Amniotic epithelial cell (primary cell): ENCODE measurements around the gene NLRP6.
"Not testable (repeated sequence)": the region's sequence is repeated elsewhere in the genome, so short reads cannot be mapped to it uniquely, and the experiment has no call there.

Experiments
- DNase-seq: peaks from one replicate; pipeline ENCODE4 v3.0.0-alpha.2; 2010; ENCODE audit warnings: low read depth

The NLRP6 gene

DNA sequence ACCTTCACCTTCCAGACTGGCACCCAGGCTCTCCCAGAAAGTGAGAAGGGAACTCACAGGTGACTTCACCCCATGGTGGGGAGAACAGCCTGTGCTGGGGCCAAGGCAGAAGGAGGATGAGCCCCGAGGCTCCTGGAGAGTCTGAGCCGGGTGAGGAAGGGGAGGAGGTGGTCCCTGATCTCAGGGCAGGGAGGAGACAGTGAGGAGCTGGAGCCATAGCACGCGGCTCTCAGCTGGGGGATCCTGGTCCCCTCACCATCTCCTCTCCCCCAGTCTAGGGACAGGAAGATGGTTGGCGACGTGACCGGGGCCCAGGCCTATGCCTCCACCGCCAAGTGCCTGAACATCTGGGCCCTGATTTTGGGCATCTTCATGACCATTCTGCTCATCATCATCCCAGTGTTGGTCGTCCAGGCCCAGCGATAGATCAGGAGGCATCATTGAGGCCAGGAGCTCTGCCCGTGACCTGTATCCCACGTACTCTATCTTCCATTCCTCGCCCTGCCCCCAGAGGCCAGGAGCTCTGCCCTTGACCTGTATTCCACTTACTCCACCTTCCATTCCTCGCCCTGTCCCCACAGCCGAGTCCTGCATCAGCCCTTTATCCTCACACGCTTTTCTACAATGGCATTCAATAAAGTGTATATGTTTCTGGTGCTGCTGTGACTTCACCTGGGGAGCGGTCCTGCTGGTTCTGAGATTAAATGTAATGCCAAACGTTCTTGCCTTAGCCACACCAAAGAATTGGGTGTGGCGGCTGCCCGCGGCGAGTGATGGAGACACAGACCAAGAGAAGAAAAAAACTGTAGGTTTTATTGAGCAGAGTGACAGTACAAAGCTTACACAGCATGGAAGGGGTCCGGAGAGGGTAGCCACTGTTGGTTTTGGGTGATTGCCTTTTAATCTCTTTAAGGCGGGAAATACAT is 30.8 kb downstream of the NLRP6 start:
- not testable (repeated sequence) for DNase-seq

DNA sequence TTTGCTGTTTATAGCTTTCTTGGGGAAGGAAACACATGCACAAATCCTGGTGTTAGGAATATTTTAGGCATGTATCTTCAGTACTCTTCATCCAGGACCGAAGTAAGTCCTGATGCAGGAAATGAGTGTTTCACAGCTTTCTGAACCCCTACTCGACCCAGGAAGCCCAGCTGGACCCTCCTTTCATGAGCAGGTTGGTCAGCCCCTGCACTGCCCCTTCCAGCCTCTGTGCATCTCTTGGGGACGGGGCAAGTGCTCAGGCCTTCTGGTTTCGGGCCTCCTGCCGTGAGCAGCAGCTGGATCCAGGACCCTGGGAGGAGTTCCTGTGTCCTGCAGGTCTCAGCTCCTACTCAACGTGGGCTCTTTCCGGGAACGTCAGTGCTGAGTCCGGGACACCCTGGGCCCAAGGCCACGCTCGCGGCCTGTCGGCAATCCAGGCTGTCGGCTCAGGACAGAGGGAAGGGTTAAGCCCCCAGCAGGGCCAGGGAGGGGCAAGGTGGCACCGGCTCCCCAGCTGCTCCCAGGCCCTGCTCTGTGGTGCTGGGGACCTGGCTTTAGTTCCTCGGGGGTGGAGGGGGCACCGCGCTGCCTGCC is 31.9 kb downstream of the NLRP6 start:
- DNase-seq, result not testable (repeated sequence)

DNA sequence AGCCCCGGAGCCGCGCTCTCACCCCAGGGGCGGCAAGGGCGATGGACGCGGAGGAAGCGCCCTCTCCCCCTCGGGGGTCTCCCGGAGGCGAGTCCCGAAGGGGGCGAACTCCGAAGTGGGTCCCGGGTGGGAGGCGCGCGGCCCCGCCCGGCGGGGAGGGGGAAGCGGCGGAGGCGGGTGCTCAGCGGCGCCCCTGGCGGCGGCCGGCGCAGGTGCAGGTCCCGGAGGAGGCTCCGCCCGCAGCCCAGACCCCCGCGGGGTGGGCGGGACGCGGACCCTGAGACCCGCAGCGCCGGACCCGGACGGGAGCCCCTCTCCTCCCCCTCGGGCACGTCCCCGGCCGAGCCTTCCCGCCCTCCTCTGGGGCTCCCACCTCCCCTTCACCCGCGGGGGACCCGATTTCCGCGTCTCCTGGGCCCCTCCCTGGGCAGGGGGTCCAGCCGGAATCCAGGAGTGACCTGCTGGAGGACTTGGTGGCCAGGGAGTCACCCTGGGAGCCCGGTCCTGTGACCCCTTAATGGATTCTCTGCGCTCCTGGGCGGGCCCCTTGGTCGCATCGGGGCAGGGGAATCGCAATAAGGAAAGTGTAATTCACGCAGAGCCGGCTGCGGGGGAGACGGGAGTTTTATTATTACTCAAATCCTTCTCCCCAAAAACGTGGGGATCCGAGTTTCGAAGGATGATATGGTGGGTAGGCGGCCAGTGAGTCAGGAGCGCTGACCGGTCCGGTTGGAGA is 33.0 kb downstream of the NLRP6 start:
- not testable (repeated sequence) for DNase-seq

DNA sequence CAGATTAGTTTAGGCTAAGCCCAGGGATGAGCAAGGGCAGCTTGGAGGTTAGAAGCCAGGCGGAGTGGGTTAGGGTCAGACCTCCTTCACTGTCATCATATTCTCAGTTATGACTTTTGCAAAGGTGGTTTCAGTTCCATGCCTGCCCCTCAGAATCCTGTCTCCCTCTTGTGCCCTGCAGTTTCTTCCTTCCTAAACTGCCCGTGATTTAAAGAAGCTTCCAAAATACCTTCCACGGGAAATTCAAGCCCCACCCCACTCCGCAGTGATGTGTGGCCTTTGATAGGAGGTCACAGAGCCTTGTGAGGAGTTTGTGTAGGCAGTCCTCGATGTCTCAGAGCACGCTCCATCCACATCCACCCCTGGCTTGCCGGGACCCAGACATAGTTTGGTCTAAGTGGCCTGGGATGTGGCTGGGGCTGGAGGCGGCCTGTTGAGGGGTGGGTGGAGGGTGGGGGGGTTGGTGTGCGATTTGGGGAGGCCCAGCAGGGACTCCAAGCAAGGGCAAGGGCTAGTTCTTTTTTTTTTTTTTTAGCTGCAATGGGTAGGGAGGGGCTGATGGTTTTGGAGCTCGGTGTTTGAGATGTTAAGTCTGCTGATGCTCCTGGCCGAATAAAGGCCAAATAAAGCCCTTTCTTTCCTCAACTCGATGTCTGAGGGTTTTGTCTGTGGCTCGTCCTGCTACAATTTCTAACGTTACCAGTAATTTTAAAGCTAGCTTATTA is 34.0 kb downstream of the NLRP6 start:
- DNase-seq, result no peak

DNA sequence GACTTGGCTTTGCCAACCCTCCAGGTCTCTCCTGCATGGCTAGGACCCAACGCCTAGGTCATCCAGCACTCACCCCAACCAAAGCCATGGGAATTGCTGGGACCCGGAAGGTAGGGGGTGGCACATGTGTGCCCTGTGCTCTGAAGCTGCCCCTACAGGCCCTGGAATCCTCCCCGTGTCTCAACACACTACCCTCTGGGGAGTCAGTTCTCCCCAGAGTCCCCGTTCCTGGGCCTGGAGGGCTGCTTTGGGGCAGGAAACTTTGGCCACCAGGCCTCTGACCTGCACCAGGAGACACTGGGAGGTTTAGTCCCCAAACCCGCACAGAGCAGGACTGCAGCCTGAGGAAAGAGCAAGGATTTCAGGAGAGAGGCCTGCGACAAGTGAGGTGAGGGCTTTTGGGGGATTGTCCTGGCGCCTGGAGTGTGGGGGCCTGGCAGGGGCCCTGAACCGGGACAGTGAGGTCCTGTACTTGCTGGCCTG is 35.1 kb downstream of the NLRP6 start:
- DNase-seq, result no peak

DNA sequence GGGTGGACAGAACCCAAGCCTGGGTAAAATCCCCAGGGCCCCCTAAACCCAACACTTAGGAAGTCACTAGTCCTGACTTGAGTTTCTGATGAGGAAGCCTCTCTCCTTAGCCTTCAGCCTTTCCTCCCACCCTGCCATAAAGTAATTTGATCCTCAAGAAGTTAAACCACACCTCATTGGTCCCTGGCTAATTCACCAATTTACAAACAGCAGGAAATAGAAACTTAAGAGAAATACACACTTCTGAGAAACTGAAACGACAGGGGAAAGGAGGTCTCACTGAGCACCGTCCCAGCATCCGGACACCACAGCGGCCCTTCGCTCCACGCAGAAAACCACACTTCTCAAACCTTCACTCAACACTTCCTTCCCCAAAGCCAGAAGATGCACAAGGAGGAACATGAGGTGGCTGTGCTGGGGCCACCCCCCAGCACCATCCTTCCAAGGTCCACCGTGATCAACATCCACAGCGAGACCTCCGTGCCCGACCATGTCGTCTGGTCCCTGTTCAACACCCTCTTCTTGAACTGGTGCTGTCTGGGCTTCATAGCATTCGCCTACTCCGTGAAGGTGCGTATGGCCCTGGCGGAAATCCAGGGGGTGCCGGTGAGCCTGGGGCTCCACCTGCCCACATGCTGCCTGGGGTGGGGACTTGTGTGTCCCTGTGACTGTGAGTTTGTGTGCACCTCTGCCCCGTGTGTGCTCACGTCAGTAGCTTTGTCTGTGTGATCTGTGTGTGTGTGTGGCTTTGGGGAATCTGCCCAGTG is 35.8 kb downstream of the NLRP6 start, which contains the start of gene IFITM1:
Gene IFITM1 (plus strand): TSS at position 254 of the 767 bp plus-strand sequence. CDS start 131 bp downstream, at position 385.
- peak; percentile 82 for DNase-seq

DNA sequence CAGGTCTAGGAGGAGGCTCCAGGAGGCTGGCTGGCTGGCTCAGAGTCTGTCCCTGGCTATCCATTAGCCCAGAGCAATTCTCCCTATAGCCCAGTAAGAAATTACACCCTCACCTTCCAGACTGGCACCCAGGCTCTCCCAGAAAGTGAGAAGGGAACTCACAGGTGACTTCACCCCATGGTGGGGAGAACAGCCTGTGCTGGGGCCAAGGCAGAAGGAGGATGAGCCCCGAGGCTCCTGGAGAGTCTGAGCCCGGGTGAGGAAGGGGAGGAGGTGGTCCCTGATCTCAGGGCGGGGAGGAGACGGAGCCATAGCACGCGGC is 36.3 kb downstream of the NLRP6 start:
- DNase-seq, result not testable (repeated sequence)

DNA sequence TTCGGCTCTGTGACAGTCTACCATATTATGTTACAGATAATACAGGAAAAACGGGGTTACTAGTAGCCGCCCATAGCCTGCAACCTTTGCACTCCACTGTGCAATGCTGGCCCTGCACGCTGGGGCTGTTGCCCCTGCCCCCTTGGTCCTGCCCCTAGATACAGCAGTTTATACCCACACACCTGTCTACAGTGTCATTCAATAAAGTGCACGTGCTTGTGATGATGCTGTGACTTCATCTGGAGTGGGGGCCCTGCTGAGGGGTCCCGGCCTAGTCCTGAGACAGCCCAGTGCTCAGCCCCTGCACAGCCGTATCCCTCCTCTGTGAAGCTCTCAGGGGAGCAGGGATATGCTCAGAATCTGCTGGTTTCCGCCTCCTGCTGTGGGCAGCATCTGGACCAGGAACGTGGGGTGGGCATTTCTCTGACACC is 36.9 kb downstream of the NLRP6 start:
- no peak for DNase-seq

DNA sequence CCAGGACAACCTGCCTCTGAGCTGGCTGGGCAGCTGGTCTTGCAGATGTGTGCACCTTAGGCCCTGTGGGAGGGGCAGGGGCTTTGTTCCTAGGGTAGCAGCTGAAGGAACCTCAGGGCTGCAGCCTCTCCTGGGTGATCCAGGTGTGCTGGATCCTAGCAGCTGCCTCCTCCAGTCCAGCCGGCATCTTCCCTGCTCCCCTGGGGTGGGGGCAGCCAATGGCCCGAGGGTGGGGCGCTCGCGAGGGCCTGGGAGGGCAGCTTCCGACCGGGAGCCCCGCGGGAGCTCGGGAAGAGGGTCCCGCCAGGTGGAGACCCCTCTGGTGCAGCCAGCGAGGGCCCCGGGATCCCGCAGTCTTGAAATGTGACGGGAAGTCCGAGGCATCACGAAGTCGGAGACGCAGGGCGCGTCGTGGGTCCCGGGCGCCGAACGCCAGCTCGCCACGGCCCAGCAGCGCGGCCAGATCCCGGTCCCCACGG is 37.3 kb downstream of the NLRP6 start:
- no peak for DNase-seq

DNA sequence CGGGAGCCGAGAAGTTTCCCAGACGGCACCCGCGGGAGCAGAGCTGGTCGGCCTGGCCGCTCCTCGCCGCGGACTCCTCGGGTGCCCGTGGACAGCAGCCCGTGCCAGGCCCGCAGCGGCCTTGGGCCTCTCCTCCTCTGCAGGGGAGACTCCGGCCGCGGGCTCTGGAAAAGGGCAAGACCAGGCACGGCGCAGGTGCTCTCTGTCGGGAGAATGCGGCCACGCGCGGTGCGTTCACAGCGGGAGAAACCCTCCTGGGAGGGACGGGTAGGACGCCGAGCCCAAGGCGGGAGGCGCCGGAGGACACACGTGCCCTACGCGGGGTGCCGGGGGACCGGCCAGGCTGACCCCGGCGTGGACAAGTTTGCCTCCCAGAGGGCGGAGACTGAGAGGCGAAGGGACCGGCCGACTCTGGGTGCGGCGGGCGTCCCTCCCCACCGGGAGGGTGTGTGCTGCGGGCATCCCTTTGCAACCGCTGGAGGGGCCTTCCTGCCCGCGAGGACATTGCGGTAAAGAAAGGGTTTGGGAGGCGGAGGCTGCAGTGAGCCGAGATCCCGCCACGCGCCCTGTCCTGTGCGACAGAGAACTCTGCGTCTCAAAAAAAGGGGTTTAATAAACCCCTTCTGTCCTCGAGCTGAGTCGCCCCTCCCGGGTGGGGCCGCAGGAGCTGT is 38.0 kb downstream of the NLRP6 start:
- no peak for DNase-seq

DNA sequence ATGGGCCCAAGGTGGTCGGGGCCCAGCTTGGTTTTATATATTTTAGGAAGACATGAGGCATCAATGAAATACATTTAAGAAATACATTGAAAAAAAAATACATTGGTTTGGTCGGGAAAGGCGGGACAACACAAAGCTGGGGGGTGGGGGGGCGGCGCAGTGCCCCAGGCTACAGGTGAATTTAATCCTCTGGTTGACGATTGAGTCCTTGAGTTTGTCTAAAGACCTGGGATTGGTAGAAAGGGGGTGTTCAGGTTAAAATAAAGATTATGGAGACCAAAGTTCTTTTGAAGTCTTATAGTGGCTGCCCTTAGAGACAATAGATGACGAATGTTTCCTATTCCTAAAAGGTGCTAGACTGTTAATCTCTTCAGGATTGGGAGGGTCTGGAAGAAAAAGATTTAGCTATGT is 38.7 kb downstream of the NLRP6 start:
- no peak for DNase-seq

DNA sequence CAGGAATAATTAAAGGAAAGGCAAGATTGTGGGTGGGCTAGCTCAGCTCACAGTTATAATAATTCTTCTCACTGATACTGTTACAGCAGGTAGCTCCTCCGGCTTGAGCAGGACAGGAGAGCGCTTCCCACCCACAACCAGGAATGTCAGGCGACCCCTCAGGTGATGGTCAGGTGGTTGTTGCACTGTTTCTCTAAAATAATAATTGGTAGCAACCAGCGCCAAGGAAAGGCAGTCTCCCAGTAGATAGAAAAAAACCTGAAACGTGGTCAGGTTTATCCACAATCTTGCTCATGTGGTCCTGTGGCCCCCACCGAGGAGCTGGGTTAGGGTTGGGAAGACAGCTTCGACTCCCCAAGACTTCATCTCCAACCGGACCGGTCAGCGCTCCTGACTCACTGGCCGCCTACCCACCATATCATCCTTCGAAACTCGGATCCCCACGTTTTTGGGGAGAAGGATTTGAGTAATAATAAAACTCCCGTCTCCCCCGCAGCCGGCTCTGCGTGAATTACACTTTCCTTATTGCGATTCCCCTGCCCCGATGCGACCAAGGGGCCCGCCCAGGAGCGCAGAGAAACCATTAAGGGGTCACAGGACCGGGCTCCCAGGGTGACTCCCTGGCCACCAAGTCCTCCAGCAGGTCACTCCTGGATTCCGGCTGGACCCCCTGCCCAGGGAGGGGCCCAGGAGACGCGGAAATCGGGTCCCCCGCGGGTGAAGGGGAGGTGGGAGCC is 39.6 kb downstream of the NLRP6 start:
- not testable (repeated sequence) for DNase-seq

DNA sequence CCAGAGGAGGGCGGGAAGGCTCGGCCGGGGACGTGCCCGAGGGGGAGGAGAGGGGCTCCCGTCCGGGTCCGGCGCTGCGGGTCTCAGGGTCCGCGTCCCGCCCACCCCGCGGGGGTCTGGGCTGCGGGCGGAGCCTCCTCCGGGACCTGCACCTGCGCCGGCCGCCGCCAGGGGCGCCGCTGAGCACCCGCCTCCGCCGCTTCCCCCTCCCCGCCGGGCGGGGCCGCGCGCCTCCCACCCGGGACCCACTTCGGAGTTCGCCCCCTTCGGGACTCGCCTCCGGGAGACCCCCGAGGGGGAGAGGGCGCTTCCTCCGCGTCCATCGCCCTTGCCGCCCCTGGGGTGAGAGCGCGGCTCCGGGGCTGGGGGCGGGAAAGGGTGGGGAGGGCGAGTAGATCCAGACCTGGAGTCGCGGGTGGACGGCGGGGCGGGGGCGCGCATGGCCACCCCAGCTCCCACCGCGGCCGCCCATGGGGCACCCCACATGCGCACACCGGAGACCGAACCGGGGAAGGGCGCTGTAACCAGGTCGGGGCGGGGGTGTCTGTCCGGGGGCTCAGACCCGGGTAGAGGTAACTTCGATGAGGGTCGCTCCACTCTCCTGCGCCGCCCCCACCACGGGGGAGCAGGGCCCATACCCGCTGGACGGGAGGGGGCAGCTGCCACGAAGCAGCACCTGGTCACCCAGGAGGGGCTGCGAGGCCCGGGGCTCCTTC is 40.4 kb downstream of the NLRP6 start:
- not testable (repeated sequence) for DNase-seq

DNA sequence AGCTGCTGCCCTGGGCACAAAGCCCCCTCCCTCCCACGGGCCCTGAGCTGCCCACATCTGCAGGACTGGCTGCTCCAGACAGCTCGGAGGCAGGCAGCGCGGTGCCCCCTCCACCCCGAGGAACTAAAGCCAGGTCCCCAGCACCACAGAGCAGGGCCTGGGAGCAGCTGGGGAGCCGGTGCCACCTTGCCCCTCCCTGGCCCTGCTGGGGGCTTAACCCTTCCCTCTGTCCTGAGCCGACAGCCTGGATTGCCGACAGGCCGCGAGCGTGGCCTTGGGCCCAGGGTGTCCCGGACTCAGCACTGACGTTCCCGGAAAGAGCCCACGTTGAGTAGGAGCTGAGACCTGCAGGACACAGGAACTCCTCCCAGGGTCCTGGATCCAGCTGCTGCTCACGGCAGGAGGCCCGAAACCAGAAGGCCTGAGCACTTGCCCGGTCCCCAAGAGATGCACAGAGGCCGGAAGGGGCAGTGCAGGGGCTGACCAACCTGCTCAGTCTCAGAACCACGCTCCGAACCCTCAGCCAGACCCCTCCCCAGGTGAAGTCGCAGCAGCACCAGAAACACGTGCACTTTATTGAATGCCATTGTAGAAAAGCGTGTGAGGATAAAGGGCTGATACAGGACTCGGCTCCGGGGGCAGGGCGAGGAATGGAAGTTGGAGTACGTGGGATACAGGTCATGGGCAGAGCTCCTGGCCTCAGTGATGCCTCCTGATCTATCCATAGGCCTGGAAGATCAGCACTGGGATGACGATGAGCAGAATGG is 41.1 kb downstream of the NLRP6 start:
- DNase-seq, result not testable (repeated sequence)

DNA sequence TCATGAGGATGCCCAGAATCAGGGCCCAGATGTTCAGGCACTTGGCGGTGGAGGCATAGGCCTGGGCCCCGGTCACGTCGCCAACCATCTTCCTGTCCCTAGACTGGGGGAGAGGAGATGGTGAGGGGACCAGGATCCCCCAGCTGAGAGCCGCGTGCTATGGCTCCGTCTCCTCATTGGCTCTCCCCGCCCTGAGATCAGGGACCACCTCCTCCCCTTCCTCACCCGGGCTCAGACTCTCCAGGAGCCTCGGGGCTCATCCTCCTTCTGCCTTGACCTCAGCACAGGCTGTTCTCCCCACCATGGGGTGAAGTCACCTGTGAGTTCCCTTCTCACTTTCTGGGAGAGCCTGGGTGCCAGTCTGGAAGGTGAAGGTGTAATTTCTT is 41.7 kb downstream of the NLRP6 start:
- DNase-seq, result not testable (repeated sequence)

DNA sequence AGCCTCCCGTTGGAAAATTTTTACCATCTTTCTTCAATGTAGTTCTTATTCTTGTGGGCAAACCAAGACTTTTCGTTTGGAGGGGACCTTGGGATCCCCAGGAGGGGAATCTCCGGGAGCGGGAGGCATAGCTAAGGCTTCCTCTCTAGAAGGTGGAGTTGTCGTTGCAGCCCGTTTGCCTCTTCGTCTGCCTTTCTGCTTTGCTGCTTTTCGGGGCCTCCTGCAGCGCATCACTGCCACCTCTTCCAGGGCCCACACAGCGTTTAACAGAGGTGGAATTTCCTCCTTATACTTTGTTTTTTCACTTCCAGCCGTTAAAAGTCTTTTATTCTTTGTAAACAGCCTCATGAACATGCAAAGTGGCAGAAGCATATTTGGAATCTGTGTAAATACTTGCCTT is 45.9 kb downstream of the NLRP6 start:
- DNase-seq, result no peak

DNA sequence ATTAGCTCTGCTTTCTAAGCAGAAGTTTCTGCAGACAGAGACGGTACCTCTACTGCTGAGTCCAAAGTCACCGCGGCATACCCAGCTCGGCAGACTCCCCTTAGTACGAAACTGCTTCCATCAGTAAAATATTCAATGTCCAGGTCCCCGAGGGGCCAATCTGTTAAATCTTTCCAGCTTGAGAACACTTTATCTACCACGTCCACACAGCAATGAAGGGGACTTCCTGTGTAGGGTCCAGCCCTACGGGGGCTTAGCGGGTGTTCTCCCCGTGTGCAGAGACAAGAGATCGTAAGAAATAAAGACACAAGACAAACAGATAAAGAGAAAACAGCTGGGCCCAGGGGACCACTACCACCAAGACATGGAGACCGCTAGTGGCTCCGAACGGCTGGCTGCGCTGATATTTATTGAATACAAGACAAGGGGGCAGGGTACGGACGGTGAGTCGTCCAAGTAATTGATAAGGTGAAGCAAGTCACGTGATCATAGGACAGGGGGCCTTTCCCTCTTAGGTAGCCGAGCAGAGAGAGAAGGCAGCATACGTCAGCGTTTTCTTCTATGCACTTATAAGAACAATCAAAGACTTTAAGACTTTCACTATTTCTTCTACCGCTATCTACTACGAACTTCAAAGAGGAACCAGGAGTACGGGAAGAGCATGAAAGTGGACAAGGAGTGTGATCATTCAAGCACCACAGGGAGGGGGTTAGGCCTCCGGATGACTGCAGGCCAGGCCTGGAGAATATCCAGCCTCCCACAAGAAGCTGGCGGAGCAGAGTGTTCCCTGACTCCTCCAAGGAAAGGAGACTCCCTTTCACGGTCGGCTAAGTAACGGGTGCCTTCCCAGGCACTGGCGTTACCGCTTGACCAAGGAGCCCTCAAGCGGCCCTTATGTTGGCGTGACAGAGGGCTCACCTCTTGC is 46.6 kb downstream of the NLRP6 start:
- not testable (repeated sequence) for DNase-seq
